ENCODE results near the gene MYO7B.

The MYO7B gene

DNA sequence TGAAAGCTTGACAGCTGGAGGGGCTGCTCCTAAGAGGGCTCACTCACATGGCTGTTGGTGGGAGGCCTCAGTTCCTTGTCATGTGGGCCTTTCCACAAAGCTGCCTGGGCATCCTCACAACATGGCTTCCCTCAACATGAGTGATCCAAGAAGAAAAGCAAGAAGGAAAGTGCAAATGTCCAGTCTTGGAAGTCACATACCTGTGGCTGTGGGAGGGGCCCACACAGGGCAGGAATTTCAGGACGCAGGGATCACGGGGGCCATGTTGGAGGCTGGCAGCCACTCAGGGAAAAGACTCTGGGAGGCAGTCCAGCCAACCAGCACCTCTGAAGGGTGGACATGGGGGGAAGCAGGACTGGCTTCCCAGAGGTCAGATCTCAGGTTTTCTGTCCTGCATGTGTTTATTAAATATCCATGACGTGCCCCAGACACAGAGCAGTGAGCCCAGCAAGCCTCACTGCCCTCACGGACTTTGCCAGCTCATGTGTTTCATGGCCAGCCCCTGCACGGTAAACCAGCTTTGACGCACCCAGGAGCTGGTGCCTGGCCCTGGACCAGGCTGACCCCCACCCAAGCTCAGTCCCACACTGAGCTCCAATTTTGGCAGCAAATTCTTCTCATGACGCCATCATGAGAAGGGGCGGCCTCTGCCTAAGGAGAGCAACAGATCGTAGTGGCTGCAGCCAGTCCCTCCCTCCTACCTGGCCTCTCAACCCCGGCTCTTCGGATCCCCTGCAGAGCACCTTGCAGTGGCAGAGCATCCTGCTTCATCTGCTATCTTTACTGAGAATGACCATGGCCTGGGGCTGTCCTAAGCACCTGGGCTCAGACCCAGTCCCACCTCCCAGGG lies 75.8 kb downstream of the MYO7B start:
- DNase-seq = no peak

DNA sequence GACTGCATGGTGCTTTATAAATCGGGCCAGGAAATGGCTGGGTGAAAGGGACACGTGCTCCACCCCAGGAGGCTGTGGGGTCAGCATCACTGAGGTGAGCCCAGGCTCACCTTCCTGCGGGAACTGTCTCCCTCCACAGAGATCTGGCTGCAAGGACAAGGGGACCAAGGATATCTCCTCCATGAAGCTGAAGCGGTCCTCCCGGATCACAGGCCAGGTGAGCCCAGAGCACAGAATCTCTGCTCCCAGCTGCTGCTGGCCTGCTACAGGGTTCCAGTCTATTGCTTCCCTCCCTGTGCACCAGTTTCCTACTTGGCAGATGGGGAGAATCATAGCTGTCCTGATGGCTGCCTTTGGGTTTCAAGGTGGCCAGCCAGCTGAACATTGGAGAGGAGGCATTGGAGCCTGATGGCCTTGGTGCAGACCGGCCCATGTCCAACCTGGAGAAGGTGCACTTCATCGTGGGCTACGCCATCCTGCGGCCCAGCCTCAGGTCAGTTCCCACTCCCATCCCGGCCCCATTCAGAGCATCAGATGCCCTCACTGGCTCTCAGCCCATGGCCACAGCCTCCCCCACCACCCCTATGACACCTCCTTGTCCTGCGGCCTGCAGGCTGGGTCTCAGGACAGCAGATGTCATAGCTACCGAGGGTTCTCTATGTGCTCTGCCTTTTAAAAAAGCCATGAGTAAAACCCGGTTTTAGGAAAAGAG lies 76.8 kb downstream of the MYO7B start:
- DNase-seq = no peak

DNA sequence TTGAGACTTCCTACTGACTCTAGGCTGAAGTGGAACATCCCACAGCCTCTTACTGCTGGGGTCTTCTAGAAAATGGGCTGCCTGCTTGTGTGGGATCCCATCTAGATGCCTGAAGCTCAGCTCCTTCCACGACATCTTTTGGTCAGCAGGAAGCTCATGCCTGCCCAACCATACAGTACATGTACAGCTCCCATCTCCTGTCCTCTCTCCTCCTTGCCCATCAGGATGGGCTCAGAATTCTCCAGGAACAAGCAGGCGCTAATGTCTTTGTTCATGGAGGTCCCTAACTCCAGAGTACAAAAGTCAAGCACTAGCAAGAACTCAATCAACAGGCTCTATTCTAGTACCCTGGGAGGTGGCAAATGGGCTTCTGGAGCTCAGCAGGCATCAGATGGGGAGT lies 78.8 kb downstream of the MYO7B start:
- no peak for DNase-seq

DNA sequence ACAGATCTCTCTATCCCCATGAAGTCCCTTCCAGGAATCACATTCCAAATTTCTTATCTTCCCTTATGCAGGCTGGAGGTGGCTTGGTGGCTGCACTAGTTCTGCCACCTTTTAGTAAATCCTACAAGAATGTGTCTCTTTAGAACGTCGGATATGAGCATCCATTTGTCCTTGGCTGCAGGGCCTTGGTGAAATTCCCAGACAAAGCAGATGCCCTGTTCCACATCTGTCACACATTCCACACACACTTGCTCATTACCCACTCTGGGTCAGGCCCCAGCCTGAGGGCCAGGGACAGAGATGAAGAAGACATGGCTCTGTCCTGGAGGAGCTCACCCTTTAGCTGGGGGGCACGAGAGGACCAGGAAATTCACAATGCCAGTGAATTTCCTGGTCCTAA lies 79.2 kb downstream of the MYO7B start:
- DNase-seq = no peak

DNA sequence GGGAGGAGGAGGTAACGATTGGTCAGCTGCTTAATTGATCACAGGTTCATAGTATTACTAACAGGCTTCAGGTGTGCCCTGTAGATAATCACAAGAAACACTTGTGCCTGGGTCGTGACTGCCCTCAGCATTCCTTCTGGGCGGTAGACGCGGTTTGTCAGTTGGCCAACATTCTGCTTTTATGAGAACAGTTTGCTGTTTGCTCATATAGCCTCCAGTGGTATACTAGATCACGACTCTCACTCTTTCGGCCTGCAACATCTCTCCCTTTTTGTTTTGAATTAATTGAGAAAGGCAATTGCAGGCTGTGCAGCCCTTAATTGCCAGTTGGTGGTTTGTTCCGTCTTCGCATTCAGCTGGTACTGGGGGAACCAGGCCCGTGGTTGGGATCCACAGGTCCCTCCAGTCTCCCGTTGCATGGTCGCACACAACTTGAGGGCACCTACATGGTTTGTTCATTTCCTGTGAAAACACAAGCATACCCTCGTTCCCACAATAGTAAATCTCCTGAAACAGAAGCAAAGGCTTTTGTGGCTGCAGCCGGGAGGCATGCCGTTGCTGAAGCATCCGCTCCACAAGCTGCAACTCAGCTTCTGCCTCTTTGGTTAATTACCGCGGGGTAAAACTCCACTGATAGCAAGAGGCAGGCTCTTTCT lies 80.2 kb downstream of the MYO7B start:
- no peak for DNase-seq

DNA sequence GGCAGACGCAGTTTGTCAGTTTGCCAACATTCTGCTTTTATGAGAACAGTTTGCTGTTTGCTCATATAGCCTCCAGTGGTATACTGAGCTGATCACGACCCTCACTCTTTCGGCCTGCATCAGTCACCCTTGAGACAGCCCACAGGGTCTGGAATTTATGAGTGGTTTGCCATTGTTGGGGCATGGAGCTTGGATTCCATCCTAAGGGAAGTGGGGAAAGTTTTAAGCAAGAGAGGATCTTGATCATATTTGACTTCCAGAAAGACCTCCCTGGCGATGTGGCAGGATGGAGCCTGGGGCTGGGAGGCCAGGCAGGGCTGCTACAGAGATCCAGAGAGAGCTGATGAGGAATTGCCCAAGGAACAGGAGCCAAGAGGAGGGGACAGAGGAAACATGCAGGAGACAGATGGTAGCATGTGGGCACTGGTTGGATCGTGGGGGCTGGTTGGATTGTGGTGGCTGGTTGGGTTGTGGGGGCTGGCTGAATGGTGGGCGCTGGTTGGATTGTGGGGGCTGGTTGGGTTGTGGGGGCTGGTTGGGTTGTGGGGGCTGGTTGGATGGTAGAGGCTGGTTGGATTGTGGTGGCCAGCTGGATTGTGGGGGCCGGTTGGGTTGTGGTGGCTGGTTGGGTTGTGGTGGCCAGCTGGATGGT lies 83.2 kb downstream of the MYO7B start:
- no peak for DNase-seq

DNA sequence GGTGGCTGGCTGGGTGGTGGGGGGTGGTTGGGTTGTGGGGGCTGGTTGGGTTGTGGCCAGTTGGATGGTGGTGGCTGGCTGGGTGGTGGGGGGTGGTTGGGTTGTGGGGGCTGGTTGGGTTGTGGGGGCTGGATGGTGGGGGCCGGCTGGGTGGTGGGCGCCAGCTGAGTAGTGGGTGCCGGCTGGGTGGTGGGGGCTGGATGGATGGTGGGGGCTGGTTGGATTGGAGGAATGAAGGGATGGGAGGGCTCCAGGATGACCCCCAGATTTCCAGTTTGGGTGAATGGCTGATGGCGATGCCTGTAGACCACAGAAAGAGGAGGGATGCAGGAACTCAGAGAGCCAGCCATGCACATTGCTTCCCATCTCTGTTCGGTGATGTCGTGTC lies 83.7 kb downstream of the MYO7B start:
- DNase-seq = no peak

DNA sequence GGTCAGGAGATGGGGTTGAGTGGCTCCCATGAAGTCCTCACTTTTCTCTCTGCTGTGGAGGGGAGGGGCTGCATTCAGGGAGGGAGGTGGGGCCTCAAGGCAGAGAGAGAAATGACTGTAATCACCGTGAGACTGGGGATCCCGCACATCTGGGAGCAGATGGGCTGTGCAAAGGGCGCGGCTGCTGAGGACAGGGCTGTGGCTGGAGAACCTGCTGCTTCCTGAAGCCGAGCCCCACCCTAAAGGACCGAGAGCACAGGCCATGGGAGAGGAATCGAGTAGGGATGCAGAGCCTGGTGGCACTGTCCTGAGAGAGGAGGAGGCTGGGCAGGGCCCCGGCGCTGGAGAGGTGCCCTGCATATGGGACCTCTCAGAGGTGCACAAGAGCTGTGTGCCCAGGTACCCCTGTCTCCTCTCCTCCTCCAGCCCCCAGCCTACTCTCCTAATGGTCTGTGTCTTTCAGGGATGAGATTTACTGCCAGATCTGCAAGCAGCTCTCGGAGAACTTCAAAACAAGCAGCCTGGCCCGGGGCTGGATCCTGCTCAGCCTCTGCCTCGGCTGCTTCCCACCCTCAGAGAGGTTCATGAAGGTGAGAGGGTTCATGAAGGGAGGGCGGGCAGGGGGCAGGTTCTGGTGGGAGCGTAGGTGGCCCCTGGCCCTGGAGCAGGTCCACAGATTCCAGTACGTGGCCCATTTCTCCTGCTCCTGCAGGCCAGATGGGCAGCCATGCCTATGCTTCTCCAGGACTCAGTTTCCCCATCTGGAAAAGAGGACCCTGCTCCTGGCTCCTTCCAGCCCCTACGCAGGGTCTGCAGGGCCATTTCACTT lies 84.6 kb downstream of the MYO7B start:
- DNase-seq = no peak

DNA sequence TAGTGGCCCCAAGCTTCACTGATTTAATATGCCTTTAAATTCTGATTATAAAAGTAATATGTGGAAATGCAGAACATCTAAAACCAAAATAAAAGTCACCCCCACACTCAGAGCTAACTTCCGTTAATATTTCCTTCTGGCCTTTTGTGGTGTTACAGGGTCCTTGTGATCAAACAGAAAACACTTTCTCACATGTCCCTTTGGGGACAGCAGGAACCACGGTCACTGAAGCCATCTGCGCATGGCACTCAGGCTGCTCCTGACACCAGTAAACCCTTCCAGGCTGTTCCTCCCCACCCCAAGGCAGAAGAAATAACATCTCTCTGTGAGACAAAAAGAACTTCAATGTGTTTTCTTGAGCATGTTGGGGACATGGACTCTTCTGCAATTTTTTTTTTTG lies 85.4 kb downstream of the MYO7B start:
- DNase-seq = no peak

DNA sequence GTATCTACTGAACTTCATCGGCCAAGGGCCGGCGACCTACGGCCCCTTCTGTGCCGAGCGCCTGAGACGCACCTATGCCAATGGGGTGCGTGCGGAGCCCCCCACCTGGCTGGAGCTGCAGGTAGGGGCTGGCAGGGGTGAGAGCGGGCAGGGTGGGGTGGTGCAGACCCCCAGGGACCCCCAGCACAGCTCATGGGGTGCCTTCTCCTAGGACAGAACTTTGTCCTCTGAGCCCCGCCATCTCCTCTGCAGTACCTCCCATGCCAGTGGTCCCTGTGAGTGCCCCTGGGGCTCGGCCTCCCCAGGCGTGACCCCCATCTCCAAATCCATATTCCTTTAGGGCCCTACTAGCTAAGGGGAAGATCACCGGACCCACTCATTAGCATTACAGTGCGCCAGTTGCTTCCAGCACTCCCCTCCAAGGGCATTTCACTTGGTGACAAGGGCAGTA lies 86.5 kb downstream of the MYO7B start:
- DNase-seq = no peak

DNA sequence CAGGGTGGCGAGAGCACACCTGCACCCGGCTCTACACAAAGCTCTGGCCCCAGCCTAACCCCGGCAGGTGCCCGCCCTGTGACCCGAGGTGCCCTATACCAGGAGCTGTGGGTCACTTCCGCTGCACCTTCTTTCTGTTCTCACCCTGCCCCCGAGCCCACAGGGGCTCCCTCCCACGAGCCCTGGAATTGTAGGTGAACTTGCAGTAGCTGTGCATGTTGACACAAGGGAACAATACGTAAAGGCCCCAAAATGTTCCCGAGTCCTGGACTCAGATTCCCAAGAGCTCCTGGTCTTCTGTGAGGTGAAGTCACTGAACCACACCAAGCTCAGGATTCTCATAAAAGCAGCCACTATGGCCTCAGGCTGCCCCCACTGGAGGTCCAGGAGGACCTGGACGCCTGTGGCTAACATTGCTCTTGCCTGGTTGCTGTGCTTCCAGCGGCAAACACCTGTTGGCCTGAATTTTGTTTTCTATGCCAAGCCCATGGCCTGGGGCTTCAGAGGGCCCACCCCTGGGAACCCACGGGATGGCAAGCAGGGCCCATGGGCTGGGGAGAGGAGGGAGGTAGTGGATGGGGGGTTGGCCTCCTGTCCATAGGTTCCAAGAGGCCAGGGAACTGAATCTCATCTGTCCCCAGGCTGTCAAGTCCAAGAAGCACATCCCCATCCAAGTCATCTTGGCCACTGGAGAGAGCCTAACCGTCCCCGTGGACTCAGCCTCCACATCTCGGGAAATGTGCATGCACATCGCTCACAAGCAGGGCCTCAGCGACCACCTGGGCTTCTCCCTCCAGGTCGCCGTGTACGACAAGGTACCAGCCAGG lies 87.3 kb downstream of the MYO7B start:
- DNase-seq = peak; percentile 23

DNA sequence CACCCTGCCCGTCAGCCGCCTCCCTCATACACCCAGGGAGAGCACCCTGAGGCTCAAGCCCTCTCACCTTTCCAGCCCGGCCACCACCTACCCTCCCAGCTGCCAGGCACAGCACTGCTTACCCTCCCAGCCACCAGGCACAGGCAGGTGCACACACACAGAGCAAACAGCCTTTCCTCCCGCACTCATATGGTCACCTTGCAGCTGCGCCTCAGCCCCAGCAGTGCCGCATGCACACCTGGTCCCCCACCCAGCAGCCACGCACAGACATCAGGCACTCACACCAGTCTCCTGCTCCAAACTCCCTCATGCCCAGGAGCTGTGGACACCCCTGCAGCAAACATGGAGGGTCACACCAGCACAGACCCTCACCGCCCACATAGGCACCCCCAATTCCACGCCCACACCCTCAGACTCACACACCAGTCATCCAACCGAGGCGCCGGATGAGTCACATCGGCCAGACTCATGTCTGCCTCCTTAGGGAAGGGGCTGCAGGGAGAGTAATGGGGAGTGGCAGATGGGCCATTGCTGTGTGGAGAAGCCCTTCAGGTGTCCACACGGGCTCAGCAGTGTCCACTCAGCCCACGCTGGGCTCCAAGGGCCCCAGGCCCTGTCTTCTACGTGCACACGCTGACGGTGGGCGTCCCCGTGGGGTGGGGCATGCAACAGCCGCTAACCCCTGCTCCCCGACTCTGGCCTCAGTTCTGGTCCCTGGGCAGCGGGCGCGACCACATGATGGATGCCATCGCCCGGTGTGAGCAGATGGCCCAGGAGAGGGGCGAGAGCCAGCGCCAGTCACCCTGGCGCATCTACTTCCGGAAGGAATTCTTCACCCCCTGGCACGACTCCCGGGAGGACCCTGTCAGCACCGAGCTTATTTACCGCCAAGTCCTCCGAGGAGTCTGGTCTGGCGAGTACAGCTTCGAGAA lies 88.2 kb downstream of the MYO7B start:
- DNase-seq = peak; percentile 94

DNA sequence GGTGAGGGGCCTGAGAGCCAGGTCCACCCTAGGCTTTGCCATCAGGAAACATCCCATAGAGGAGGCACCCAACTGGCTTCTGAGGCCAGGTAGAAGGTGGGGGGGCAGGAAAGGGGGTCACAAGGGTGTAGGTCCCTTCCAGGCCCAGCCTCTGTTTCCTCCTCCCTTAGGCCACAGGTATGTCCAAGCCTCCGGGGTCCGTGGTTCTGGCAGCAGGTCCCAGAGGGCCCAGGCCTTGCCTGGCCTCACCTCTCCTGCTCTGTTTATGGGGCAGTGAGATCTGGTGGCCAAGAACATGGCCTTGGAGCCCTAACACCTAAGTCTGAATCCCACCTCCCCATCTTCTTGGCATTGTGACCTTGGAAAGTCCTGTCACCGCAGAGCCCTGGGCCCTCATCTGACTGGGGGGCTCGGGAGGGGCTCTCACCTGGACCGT lies 88.9 kb downstream of the MYO7B start:
- DNase-seq = no peak

DNA sequence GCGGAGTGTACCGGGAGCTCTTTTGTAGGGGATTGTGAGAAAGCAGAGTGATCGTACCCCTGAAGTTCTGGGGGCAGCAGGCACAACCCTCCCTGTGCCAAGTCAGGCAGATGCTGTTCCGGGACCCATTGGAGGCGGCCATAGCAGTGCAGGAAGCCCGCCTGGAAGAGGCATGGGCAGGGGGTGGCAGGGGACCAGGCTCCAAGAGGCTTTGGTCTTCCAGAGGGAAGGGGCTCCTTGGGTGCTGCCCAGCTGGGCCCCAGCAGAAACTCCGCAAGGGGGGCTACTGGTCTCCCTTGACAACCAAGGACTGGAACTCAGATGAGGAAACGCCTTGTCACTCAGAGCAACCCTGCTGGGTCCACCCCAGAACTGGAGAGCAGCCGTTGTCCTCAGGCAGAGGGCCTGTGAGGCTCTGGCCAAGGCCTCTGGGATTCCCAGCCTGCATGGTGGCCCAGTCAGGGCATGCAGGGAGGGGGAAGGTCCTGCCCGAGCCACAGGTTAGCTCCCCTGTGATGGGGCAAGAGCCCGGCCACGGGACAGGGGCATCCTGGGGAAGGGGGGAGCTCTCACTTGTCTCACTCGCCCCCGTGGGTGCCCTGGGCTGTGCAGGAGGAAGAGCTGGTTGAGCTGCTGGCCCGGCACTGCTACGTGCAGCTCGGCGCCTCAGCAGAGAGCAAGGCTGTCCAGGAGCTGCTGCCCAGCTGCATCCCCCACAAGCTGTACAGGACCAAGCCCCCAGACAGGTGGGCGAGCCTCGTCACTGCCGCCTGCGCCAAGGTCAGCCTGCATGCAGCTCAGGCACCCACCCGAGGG lies 89.5 kb downstream of the MYO7B start:
- peak; percentile 15 for DNase-seq

DNA sequence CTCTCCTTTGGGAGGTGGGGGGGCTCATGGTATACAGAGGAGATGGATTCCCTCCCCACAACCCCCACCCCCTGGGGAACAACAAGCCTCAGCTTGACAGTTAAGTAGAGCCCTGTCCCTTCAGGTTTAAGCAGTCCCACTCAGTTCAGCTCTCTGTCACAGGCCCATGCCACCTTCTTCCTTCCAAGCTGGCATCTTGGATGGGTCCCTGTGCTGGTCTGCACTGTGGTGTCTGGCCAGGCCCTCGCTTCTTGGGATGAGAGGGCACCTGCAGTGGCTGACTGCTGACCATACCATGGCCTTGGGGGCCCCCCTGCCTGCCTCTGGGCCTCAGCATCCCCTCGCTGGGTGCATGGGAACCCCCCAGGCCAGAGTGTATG lies 90.1 kb downstream of the MYO7B start:
- DNase-seq = no peak

DNA sequence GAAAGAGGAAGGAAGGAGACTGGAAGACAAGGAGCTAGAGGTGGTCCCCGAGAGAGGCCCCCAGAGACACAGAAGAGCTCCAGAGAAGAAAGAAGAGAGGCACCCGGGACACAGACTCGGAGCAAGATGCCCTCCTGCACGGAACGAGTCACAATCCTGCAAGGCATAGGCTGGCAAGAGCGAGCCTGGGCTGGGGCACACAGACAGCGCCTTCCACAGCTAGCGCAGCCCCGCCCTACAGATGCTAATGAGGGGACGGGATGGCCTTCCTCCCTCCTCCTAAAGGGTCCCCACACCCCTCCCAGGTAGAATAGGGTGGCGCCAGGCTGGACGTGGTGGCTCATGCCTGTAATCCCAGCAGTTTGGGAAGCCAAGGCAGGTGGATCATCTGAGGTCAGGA lies 90.7 kb downstream of the MYO7B start:
- DNase-seq = no peak

DNA sequence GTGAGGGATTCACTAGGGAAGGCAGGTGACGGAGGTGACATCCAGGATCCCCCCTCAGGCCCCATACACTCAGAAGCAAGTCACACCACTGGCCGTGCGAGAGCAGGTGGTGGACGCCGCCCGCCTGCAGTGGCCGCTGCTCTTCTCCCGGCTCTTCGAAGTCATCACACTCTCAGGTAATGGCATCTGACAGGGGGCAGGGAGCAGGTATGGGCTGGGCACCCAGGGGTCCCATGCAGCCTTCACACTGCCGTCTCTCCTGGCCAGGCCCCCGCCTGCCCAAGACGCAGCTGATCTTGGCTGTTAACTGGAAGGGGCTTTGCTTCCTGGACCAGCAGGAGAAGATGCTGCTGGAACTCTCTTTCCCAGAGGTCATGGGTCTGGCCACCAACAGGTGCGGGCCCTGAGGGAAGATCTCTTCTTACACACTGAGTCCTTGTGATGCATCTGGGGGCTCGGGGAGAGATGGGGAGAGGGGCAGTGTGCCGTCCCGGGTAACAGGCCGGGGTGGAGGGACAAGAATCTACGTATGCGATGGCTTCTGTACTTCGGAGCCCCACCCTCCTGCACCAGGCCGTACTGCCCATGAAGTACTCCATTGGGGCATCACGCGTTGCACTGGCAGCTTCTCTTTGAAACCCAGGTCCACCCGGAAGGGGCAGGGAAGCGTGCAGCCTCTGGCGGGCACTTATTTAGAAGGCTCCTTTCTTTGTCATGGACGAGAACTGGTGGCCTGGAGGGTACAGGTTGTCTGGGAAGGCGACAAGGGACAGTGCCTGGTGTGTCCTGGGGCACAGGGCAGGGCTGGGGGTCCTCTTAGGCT lies 91.6 kb downstream of the MYO7B start:
- no peak for DNase-seq

All from DMS53 (cell line).